ENCODE measurements around the gene AGFG2.

DNA sequence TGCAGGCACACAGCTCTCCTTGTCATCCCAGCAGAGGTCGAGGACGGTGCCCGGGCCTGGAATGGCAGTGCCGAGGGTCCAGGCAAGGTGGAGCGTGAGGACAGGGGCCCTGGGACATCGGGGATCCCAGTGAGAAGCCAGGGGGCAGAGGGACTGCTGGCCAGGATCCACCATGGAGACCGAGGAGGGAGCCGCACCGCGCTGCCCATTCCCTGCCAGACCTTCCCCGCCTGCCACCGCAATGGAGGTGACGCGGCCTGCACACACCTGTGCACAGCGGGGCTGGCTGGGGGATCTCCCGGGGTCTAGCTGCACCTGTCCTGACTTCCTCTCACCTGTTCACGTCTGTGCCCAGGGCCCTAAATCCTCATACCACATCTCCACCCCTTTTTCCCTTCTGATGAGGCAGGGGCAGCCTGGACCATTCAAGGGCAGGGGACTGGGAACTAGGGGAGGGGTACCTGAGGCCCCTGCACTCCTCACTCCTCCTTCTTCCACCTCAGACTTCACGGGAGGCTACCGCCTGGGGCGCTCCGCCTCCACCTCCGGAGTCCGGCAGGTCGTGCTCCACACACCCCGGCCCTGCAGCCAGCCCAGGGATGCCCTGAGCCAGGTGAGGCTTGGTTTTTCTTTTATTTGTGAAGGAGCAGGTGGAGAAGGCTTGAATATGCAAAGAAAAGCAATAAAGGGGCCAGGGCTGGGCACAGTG lies 48.4 kb upstream of the AGFG2 start:
- TF ChIP-seq EZH2 (IDR thresholded peaks at IDR 0.05) (no peak), POLR2AphosphoS5 (IDR thresholded peaks at IDR 0.05; ENCODE audit: borderline replicate concordance, low read depth, low read length) (no peak), FOXP2 (optimal IDR thresholded peaks at IDR 0.05; ENCODE audit: control extremely low read depth, extremely low read length, insufficient read depth) (no peak)

Data from SK-N-MC (cell line).